ENCODE measurements around the gene CARHSP1. TPM values are rescaled to one million over a fixed set of nuclear protein-coding genes. Genes with fewer than 3 reads are reported as not detected.
"Not testable (repeated sequence)": the region's sequence is repeated elsewhere in the genome, so short reads cannot be mapped to it uniquely, and the experiment has no call there.

CARHSP1 gene
- total RNA-seq, 1 experiment from 2014 or later: 44.7 TPM

DNA sequence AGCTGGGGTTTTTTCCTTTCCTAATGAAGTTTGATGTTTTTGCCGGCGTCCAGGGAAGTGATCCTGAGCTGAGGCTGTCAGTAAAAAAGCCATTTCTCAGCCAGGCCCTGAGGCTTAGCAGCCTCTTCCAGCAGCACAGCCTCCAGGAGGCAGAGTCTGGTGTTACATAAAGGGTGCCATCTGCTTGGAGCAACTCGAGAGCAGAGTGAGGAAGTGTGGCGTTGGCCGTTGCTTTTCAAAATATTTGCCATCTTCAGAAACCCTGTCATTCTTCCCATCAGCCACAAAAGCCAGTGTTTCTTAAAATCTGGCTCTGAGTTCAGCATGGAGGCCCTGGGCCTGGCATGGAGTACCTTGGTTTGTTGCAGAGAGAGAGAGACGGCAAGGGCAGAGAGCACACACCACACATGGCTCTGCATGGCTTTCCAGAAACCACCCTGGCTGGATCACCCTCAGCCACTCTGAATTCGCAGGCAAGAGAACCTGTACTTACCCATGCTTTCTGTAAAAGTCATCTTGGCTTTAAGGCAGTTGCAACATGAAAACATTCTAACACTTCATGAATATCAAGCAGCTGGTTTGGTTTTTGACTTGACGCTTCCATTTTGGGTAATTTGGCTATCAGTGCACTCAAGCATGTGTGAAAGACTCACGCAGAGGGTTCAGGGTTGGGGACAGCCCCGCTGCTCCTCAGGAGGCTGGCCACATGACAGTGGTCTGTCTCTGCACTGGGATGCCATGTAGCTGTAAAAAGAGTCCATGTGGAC lies 50.1 kb downstream of the CARHSP1 start:
- DNase-seq (ENCODE audit: low read depth, low spot score): no peak
- in situ Hi-C loops (cut with HindIII; ENCODE audit: low pct_unique_long_range_greater_than_20kb, low sequenced_read_pairs): no loop called here

DNA sequence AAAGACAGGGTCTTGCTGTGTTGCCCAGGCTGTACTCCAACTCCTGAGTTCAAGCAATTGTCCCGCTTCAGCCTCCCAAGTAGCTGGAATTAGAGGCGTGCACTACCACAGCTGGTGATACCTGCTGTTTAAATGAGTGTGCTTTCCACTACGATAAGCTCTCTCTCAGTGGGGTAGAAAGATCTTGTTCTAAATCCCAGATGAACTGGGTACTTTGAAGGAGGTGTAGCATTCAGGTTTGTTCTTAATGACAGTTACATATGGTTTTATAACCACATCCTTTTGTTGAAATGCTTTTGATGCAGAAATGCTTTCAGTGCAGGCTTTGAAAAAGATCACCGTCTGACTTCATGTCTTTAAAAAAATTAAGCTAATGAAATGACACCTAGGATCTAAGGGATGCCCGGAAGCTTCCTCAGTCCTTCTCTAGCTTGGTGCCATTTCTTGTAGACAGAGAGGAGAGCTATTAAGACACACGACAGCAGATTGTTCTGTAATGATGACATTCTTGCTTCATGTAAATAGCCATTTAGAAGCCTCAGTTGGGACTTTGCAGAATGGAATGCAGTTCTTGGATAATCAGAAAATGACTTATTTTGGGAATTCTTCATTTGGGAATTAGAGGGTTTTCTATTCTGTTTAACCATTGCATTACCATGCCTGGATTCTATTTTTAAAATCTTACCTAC lies 51.7 kb downstream of the CARHSP1 start:
- in situ Hi-C loops (cut with HindIII; ENCODE audit: low pct_unique_long_range_greater_than_20kb, low sequenced_read_pairs): no loop called here
- DNase-seq (ENCODE audit: low read depth, low spot score): no peak

DNA sequence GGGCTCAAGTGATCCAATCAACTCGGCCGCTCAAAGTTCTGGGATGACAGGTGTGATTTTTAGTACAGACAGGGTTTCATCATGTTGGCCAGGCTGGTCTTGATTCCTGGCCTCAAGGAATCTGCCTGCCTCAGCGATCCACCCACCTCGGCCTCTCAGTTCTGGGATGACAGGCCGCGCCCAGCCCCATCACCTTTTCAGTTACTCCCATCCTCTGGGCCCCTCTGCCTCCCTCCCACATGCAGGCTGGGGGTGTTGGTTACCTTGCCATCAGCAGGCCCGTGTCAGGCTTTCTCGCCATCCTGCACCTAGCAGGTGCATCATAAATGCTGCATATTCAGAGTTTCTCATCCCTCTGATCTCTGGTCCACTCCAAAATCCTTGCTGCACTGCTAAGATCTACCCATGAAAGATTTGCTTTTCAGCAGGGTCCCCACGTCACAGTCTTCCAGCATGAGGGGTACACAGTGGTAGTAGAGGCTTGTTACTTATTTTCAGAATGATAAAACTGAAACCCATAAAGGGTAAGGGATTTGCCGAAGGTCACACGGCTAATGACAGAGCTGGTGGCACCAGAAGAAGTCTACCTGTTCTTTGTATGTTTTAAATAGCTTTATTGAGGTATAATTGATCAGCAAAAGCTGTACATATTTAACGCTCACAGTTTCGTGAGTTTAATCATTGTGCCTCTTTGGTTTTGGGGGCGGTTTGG lies 54.6 kb downstream of the CARHSP1 start:
- no peak for DNase-seq (ENCODE audit: low read depth, low spot score)
- in situ Hi-C loops (cut with HindIII; ENCODE audit: low pct_unique_long_range_greater_than_20kb, low sequenced_read_pairs): no loop called here

DNA sequence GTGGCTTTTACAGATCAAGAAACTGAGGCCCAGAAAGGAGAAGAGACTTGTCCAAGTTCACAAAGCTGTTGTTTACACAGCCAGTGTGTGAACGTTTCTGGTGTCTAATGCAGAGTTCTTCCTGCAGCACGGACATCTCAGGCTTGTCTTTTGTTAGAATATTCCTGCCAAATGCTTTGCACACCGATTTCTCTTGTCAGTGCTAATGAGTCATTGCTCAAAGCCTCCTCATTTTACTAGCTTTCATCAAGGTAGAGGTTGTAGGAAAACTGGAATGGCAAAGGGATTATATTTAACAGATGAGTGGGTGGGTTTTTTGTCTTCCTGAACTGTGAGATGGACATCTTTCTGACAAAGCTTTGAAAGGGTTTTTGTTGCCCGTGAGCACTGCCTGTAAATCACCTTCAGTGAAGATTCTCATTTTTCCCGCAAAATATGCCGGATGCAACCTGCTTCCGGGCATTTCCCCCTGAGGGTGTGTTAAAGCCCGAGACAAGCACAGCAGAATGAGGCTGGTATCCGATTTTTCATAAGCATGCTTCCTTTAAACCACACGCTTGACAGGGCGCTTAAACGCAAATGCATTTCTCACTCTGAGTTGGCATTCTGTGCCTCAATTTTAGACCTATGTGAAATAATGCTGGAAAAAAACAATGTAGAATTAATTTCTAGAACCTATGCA lies 56.5 kb downstream of the CARHSP1 start:
- in situ Hi-C loops (cut with HindIII; ENCODE audit: low pct_unique_long_range_greater_than_20kb, low sequenced_read_pairs): no loop called here
- DNase-seq (ENCODE audit: low read depth, low spot score): no peak

DNA sequence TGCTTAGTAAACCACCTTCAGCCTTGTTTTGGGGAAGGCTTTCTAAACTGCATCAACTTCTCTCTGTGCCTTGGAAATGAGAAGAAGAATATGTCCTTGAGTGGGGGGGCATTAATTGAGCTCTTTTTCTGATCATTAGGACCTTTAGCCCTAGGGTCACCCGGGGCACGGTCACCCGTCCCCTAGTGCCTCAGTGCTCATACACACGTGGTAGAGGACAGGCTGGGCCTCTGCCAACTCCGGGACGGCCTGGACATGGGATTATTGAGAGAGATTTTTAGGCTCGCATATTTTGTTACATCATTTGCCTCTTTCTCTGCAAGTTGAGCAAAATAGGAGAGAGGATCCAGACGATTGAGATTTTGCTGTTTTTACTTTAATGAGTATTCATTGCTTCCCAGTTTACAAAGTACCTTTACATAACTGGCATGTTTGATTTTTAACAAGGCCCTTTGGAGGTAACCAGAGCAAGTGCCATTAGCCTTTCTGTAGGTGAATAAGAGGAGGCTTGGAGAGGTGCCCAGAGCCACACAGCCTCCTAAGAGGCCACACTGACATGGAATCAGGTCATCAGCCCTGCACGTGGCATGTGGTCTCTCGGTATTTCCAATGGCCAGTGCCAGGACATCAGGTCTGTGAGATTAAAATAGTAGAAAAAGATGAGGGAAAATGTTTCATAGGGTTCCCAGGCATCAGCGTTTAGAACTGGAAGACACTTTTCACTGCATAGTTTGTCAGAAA lies 60.0 kb downstream of the CARHSP1 start:
- DNase-seq (ENCODE audit: low read depth, low spot score): no peak
- in situ Hi-C loops (cut with HindIII; ENCODE audit: low pct_unique_long_range_greater_than_20kb, low sequenced_read_pairs): no loop called here

DNA sequence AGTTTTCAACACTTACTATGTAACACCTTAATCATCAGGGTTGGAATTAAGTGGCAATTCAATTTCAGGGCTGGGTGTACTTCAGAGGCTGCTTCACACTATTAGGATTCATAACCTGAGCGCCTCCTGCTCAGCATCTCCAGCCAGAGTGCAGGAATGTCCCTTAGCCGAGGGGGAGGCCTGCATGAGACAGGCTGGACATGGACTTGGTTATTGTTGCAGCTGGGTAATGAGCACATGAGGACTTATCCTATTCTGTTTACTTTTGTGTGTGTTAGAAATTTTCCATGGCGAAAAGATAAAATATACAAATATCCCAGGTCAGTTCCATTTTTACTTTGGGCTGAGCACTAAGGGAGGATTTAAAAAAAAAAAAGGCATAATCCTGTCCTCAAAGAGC lies 60.8 kb downstream of the CARHSP1 start:
- in situ Hi-C loops (cut with HindIII; ENCODE audit: low pct_unique_long_range_greater_than_20kb, low sequenced_read_pairs): no loop called here
- no peak for DNase-seq (ENCODE audit: low read depth, low spot score)

DNA sequence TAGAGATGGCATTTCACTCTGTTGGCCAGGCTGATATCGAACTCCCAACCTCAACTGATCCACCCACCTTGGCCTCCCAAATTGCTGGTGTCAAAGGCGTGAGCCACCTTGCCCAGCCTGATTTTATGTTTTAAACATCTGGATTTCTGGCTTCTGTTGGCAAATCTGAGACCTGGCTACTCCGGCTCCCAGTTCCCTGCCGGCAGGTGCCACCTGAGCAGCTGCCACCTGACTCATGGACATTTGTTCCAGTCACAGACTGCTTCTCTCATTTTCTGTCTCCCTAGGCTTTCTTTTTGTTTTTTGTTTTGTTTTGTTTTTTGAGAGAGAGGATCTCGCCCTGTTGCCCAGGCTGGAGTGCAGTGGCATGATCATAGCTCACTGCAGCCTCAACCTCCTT lies 61.6 kb downstream of the CARHSP1 start:
- DNase-seq (ENCODE audit: low read depth, low spot score): no peak
- in situ Hi-C loops (cut with HindIII; ENCODE audit: low pct_unique_long_range_greater_than_20kb, low sequenced_read_pairs): no loop called here

DNA sequence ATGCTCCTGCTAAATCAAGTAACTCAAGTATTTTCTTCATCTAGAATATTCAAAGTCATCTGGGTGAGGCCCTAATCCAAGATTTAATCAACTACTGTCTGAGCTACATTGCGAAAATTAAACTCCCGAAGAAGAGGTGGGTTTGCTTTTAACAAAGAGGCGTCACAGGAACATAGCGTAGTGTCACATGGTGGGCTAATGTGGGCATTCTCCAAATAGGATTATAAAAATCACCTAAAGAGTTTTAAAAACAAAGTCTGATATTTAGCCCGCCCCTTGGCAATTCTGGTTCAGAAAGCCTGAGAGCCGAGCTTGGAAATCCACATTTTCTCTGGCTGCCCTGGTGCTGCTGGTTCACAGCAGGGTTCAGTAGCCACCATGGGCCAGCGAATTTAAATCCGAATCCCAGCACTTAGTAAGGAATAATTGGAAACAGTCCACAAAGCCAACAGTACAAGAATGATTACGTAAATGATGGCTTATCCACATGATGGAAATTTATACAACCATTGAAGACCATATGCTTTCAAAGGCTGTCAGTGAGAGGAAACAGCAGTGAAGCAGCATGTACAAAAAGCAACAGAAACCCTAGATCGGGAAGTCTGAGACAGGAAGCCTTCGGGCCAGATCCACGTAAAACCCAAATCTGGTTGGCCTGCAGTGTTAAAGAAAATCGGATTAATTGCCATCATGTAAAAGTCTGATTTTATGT lies 62.4 kb downstream of the CARHSP1 start:
- in situ Hi-C loops (cut with HindIII; ENCODE audit: low pct_unique_long_range_greater_than_20kb, low sequenced_read_pairs): no loop called here
- DNase-seq (ENCODE audit: low read depth, low spot score): no peak

DNA sequence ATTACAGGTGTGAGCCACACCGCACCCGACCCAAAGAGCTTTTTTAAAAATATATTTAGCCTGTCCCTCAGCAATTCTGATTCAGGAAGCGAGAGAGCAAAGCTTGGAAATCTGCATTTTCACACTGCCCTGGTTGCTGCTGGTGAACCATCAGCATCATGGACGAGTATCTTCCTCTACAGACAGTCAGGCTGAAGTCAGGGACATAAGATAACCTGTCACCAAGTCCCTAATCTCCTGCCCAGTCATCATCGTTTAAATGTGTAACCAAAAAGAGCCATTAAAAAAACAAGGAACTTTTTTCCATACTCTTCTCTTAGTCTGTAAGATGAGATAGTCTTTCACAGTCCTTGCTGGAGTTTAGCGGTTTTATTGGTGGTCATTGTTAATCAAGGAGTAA lies 64.5 kb downstream of the CARHSP1 start:
- no peak for DNase-seq (ENCODE audit: low read depth, low spot score)
- in situ Hi-C loops (cut with HindIII; ENCODE audit: low pct_unique_long_range_greater_than_20kb, low sequenced_read_pairs): no loop called here

DNA sequence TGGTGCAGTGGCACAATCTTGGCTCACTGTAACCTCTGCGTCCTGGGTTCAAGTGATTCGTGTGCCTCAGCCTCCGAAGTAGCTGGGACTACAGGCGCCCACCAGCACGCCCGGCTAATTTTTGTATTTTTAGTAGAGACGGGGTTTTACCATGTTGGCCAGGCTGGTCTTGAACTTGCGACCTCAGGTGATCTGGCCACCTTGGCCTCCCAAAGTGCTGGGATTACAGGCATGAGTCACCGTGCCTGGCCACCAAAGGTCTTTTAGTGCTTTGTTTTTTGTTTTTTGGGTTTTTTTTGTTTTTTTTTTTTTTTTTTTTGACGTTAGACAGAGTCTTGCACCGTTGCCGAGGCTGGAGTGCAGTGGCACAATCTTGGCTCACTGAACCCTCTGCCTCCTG lies 65.1 kb downstream of the CARHSP1 start:
- in situ Hi-C loops (cut with HindIII; ENCODE audit: low pct_unique_long_range_greater_than_20kb, low sequenced_read_pairs); DNase-seq (ENCODE audit: low read depth, low spot score): not testable (repeated sequence)

Other genes with a start within 250 kb of the CARHSP1 start
- gene METTL22, start 247.3 kb downstream of the CARHSP1 start, total RNA-seq (2014; rRNA removed; shearing (Covaris generic)): 10.4 and 10.8 TPM in 2 replicates
- 0.53 and 0.92 TPM in 2 replicates for gene ABAT, start 194.4 kb downstream of the CARHSP1 start, total RNA-seq (2014; rRNA removed; shearing (Covaris generic))
- 5.4 and 7.0 TPM in 2 replicates for gene TMEM186, start 71.4 kb downstream of the CARHSP1 start, total RNA-seq (2014; rRNA removed; shearing (Covaris generic))
- gene PMM2, start 71.2 kb downstream of the CARHSP1 start, total RNA-seq (2014; rRNA removed; shearing (Covaris generic)): 48.9 and 49.2 TPM in 2 replicates
- gene LITAFD, start 13.3 kb upstream of the CARHSP1 start, total RNA-seq (2014; rRNA removed; shearing (Covaris generic)): not detected in 2 replicates
- gene USP7, start 94.9 kb upstream of the CARHSP1 start, total RNA-seq (2014; rRNA removed; shearing (Covaris generic)): 22.0 and 26.1 TPM in 2 replicates
- gene HAPSTR1, start 222.6 kb upstream of the CARHSP1 start, total RNA-seq (2014; rRNA removed; shearing (Covaris generic)): 39.3 and 43.8 TPM in 2 replicates